Nephron (organoid): ENCODE measurements around the gene RAB11FIP5.

ENCODE experiments used
- H3K27ac Mint-ChIP-seq, 3 experiments: 2 replicates each; pipeline ENCODE4 v1.8.0; 2020; ENCODE audit warnings: mixed read lengths in 3 of 3, mild to moderate bottlenecking in 2 of 3, moderate library complexity in 1 of 3
- H3K27me3 Mint-ChIP-seq: 2 replicates; pipeline ENCODE4 v1.8.0; 2021; ENCODE audit warnings: low read depth, mild to moderate bottlenecking, moderate library complexity, mixed read lengths
- H3K36me3 Mint-ChIP-seq: 2 replicates; pipeline ENCODE4 v1.8.0; 2020; ENCODE audit warnings: low read depth, mixed read lengths
- H3K4me1 Mint-ChIP-seq: 2 replicates; pipeline ENCODE4 v1.8.0; 2020; ENCODE audit warnings: mixed read lengths
- H3K4me3 Mint-ChIP-seq, 3 experiments: 2 replicates each; pipeline ENCODE4 v1.8.0; 2020; ENCODE audit warnings: mild to moderate bottlenecking in 3 of 3, mixed read lengths in 3 of 3, moderate library complexity in 2 of 3
- H3K9me3 Mint-ChIP-seq: 2 replicates; pipeline ENCODE4 v1.8.0; 2020; ENCODE audit warnings: mixed read lengths
- CTCF ChIP-seq, 3 experiments: fragments of 200-600 bp; sonication (generic); IDR thresholded peaks; one replicate each; pipeline ENCODE4 v1.5.0; 2021; ENCODE audit warnings: antibody characterized with exemption in 3 of 3; ENCODE audit not compliant: unreplicated experiment in 3 of 3

RAB11FIP5 gene

GRCh38 chr2:73092146-73092783, 20.5 kb downstream of the RAB11FIP5 start:
- Mint-ChIP-seq H3K27ac (peak overlapping the region; percentile 37 to 94 (median 80)), H3K27me3 (peaks cover 5% of the 10 kb centered on the region), H3K36me3 (no peaks in the 10 kb centered on the region), H3K4me1 (peaks cover 17% of the 10 kb centered on the region), H3K4me3 (no peak overlapping the region), H3K9me3 (no peaks in the 10 kb centered on the region)
- no peak for TF ChIP-seq CTCF (IDR thresholded peaks at IDR 0.05; ENCODE audit: unreplicated experiment in 3 of 3)

DNA sequence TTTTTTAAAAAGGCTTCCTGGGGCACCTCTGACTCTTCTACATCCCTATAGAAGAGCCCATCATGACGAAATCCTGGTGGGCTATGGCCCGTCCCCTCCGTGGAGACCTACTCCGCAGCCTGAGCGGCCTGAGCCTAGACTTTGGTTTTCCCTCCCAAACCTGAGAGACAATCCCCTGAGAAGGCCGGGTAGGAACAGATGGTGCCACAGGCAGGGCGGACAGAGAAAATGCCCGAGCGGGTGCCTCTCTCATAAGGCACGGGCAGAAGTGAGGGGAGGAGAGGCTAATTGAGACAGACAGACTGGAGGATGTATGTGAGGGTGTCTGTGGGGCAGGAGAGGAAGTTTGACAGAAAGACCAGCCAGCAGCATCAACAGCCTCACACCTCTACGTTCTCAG, 21.1 kb downstream of the RAB11FIP5 start:
- Mint-ChIP-seq H3K36me3 (no peaks in the 10 kb centered on the region), H3K9me3 (no peaks in the 10 kb centered on the region)

GRCh38 chr2:73091164-73091563, 21.6 kb downstream of the RAB11FIP5 start:
- TF ChIP-seq CTCF (IDR thresholded peaks at IDR 0.05; ENCODE audit: unreplicated experiment in 3 of 3): no peak
- peaks cover 5% of the 10 kb centered on the region for H3K27me3 Mint-ChIP-seq

More for the DNA sequence above, 21.1 kb downstream of the RAB11FIP5 start:
- H3K4me3 Mint-ChIP-seq: no peak overlapping the region
- peak overlapping the region; percentile 37 to 94 (median 80) for H3K27ac Mint-ChIP-seq
- no peak for TF ChIP-seq CTCF (IDR thresholded peaks at IDR 0.05; ENCODE audit: unreplicated experiment in 3 of 3)
- peaks cover 5% of the 10 kb centered on the region for H3K27me3 Mint-ChIP-seq
- peaks cover 17% of the 10 kb centered on the region for H3K4me1 Mint-ChIP-seq

GRCh38 chr2:73089270-73090030, 23.3 kb downstream of the RAB11FIP5 start:
- Mint-ChIP-seq H3K27ac (peak overlapping the region; percentile 78 to 90 (median 83)), H3K9me3 (no peaks in the 10 kb centered on the region), H3K27me3 (no peaks in the 10 kb centered on the region), H3K4me3 (peak overlapping the region in 1 of 3 experiments; percentile 10), H3K36me3 (no peaks in the 10 kb centered on the region), H3K4me1 (peaks cover 28% of the 10 kb centered on the region)
- TF ChIP-seq CTCF (IDR thresholded peaks at IDR 0.05; ENCODE audit: unreplicated experiment in 3 of 3): no peak

More at GRCh38 chr2:73091164-73091563, 21.6 kb downstream of the RAB11FIP5 start:
- Mint-ChIP-seq H3K4me1 (peaks cover 17% of the 10 kb centered on the region), H3K27ac (peak overlapping the region; percentile 19 to 94 (median 37)), H3K4me3 (no peak overlapping the region), H3K36me3 (no peaks in the 10 kb centered on the region), H3K9me3 (no peaks in the 10 kb centered on the region)

DNA sequence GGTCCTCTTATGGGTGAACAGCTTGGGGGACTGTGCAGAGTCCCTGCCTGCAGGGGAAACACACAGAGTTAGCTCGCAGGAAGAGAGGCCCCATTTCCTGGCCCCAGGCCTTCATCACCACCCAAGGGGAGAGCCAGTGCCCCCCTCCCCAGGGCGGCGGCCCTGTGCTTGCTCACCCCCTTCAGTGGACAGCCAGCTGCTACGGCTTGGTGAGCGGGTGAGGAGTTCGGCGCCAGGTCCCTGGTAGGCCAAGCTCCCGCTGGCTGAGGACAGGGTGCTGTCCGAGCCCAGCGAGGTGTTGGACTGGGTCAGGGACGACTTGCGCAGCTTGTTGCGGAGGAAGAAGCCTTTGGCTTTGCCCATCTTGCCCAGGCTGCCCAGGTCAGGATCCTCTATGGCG, 24.0 kb downstream of the RAB11FIP5 start:
- Mint-ChIP-seq H3K9me3 (no peaks in the 10 kb centered on the region), H3K27ac (no peak overlapping the region), H3K4me3 (no peak overlapping the region), H3K4me1 (peaks cover 28% of the 10 kb centered on the region), H3K36me3 (peaks cover 3% of the 10 kb centered on the region), H3K27me3 (no peaks in the 10 kb centered on the region)
- TF ChIP-seq CTCF (IDR thresholded peaks at IDR 0.05; ENCODE audit: unreplicated experiment in 3 of 3): no peak
